Breast epithelium (tissue), 3 donors: ENCODE measurements around the gene ARTN.

Source experiments
- POLR2A ChIP-seq: fragments of 450-650 bp; IDR thresholded peaks from one replicate; pipeline ENCODE4 v1.6.1; 2016; ENCODE audit warnings: antibody characterized with exemption, mild to moderate bottlenecking, moderate library complexity
- POLR2AphosphoS5 ChIP-seq, 3 donors: sonication (generic); formaldehyde crosslinking; IDR thresholded peaks; one replicate each; pipeline ENCODE4 v1.6.1; 2017; ENCODE audit warnings: antibody characterized with exemption in 3 of 3

DNA sequence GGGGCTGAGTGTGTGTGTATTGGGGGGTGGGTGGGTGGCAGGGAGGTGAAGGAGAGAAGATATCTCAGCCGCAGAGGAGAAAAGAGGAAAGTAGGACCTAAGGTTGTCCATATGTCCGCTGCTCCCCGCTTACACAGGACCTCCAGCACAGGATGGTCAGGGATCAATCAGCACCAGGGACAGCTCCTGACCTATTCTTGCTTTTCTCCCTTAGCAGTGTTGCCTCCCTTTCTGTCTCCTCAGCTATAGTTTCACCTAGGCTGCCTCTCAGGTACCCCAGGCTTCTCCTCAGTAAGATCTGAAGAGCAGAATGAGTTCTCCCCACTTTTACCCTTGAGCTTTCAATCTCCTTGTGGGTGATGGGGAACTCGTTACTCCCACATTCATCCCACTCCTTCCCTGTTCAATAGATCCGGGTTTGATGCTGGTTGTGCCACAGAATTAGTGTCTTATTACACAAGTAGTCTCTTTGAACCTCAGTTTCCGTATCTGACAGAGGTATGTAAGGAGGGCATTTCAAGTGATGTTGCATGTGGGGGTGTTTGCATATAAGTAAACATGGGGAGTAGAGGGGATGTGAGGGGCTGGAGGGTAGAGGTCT lies 34.8 kb downstream of the ARTN start:
- TF ChIP-seq POLR2A (no peak), POLR2AphosphoS5 (IDR thresholded peaks at IDR 0.05) (no peak)
